Measurements from ENCODE around the gene C12orf42. TPM values are rescaled to one million over a fixed set of nuclear protein-coding genes. Genes with fewer than 3 reads are reported as not detected.

C12orf42 gene
- total and polyA plus RNA-seq, 10 of the 15 experiments (the other 5 are each of a cell fraction or from before 2014, with no cell fraction given) = 1.4 to 7.0 (median 2.4) TPM

DNA sequence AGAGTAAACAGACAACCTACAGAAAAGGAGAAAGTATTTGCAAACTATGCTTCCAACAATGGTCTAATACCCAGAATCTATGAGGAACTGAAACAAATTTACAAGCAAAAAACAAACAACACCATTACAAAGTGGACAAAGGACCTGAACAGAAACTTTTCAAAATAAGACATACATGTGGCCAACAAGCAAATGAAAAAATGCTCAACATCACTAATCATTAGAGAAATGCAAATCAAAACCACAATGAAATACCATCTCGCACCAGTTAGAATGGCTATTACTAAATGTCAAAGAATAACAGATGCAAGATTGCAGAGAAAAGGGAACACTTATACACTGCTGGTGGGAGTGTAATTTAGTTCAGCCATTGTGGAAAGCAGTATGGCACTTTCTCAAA is 125.8 kb downstream of the C12orf42 start (continued):
- TF ChIP-seq, protein P1, sequence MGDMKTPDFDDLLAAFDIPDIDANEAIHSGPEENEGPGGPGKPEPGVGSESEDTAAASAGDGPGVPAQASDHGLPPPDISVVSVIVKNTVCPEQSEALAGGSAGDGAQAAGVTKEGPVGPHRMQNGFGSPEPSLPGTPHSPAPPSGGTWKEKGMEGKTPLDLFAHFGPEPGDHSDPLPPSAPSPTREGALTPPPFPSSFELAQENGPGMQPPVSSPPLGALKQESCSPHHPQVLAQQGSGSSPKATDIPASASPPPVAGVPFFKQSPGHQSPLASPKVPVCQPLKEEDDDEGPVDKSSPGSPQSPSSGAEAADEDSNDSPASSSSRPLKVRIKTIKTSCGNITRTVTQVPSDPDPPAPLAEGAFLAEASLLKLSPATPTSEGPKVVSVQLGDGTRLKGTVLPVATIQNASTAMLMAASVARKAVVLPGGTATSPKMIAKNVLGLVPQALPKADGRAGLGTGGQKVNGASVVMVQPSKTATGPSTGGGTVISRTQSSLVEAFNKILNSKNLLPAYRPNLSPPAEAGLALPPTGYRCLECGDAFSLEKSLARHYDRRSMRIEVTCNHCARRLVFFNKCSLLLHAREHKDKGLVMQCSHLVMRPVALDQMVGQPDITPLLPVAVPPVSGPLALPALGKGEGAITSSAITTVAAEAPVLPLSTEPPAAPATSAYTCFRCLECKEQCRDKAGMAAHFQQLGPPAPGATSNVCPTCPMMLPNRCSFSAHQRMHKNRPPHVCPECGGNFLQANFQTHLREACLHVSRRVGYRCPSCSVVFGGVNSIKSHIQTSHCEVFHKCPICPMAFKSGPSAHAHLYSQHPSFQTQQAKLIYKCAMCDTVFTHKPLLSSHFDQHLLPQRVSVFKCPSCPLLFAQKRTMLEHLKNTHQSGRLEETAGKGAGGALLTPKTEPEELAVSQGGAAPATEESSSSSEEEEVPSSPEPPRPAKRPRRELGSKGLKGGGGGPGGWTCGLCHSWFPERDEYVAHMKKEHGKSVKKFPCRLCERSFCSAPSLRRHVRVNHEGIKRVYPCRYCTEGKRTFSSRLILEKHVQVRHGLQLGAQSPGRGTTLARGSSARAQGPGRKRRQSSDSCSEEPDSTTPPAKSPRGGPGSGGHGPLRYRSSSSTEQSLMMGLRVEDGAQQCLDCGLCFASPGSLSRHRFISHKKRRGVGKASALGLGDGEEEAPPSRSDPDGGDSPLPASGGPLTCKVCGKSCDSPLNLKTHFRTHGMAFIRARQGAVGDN (IDR thresholded peaks at IDR 0.05) = peak; percentile 74; the same call in 1 of the 2 replicates
- TF ChIP-seq BCL11A (IDR thresholded peaks at IDR 0.05; ENCODE audit: low read depth, low read length) (peak; percentile 36), TARDBP (IDR thresholded peaks at IDR 0.05; ENCODE audit: borderline replicate concordance) (no peak), ZNF384 (IDR thresholded peaks at IDR 0.05; ENCODE audit: borderline replicate concordance, low read depth, low read length) (peak; percentile 76; the same call in 1 of the 2 replicates), ATF7 (IDR thresholded peaks at IDR 0.05; ENCODE audit: low read depth) (peak; percentile 90), CHD2 (IDR thresholded peaks at IDR 0.05; ENCODE audit: borderline replicate concordance, low read depth, low read length) (peak; percentile 49; the same call in 1 of the 2 replicates), NR2C1 (IDR thresholded peaks at IDR 0.05) (no peak), DPF2 (IDR thresholded peaks at IDR 0.05) (peak; percentile 80), IKZF1 (conservative IDR thresholded peaks at IDR 0.05) (peak; percentile 42; the same call in 1 of the 2 replicates), ZNF24 (IDR thresholded peaks at IDR 0.05) (peak; percentile 89), STAT3 (IDR thresholded peaks at IDR 0.05; ENCODE audit: low read depth, low read length) (0 out of 2 replicates have a peak, but pooled peaks have one; percentile 32), BHLHE40 (IDR thresholded peaks at IDR 0.05; ENCODE audit: borderline replicate concordance in 1 of 2, low read depth in 2 of 2, low read length in 1 of 2) (peak; percentile 54 to 57; a peak in 2 of 4 replicates), RFX5 (IDR thresholded peaks at IDR 0.05; ENCODE audit: low read depth, low read length) (no peak), POU2F2 (IDR thresholded peaks at IDR 0.05; ENCODE audit: borderline replicate concordance, low read depth, low read length) (peak; percentile 82; the same call in 2 of the 3 replicates), RUNX3 (IDR thresholded peaks at IDR 0.05; ENCODE audit: low read length) (peak; percentile 82), IKZF2 (IDR thresholded peaks at IDR 0.05) (peak; percentile 90 to 92), KLF5 (IDR thresholded peaks at IDR 0.05; ENCODE audit: partially characterized antibody) (peak; percentile 43), EP300 (IDR thresholded peaks at IDR 0.05; ENCODE audit: borderline replicate concordance in 1 of 2, control insufficient read depth in 1 of 2, low read depth in 2 of 2, low read length in 2 of 2) (peak; percentile 76 to 86)
- TF ChIP-seq, protein P2, sequence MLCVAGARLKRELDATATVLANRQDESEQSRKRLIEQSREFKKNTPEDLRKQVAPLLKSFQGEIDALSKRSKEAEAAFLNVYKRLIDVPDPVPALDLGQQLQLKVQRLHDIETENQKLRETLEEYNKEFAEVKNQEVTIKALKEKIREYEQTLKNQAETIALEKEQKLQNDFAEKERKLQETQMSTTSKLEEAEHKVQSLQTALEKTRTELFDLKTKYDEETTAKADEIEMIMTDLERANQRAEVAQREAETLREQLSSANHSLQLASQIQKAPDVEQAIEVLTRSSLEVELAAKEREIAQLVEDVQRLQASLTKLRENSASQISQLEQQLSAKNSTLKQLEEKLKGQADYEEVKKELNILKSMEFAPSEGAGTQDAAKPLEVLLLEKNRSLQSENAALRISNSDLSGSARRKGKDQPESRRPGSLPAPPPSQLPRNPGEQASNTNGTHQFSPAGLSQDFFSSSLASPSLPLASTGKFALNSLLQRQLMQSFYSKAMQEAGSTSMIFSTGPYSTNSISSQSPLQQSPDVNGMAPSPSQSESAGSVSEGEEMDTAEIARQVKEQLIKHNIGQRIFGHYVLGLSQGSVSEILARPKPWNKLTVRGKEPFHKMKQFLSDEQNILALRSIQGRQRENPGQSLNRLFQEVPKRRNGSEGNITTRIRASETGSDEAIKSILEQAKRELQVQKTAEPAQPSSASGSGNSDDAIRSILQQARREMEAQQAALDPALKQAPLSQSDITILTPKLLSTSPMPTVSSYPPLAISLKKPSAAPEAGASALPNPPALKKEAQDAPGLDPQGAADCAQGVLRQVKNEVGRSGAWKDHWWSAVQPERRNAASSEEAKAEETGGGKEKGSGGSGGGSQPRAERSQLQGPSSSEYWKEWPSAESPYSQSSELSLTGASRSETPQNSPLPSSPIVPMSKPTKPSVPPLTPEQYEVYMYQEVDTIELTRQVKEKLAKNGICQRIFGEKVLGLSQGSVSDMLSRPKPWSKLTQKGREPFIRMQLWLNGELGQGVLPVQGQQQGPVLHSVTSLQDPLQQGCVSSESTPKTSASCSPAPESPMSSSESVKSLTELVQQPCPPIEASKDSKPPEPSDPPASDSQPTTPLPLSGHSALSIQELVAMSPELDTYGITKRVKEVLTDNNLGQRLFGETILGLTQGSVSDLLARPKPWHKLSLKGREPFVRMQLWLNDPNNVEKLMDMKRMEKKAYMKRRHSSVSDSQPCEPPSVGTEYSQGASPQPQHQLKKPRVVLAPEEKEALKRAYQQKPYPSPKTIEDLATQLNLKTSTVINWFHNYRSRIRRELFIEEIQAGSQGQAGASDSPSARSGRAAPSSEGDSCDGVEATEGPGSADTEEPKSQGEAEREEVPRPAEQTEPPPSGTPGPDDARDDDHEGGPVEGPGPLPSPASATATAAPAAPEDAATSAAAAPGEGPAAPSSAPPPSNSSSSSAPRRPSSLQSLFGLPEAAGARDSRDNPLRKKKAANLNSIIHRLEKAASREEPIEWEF (IDR thresholded peaks at IDR 0.05; ENCODE audit: insufficient replicate concordance, low read depth, low read length) = no peak
- TF ChIP-seq, protein P3, sequence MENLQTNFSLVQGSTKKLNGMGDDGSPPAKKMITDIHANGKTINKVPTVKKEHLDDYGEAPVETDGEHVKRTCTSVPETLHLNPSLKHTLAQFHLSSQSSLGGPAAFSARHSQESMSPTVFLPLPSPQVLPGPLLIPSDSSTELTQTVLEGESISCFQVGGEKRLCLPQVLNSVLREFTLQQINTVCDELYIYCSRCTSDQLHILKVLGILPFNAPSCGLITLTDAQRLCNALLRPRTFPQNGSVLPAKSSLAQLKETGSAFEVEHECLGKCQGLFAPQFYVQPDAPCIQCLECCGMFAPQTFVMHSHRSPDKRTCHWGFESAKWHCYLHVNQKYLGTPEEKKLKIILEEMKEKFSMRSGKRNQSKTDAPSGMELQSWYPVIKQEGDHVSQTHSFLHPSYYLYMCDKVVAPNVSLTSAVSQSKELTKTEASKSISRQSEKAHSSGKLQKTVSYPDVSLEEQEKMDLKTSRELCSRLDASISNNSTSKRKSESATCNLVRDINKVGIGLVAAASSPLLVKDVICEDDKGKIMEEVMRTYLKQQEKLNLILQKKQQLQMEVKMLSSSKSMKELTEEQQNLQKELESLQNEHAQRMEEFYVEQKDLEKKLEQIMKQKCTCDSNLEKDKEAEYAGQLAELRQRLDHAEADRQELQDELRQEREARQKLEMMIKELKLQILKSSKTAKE (IDR thresholded peaks at IDR 0.05; ENCODE audit: low read depth, poor library complexity, severe bottlenecking) = peak; percentile 91

Measured in GM12878 (cell line).